Activated CD4-positive, CD25-positive, alpha-beta regulatory T cell treated with anti-CD3 and anti-CD28 coated beads, Interleukin-2, amount 50 U/mL, for 16 hours (primary cell): ENCODE results near the gene SNX19.

ENCODE experiments used
- DNase-seq: peaks from one replicate; pipeline ENCODE4 v3.0.0-alpha.2; 2020; ENCODE audit warnings: low read depth, low spot score

SNX19 gene

GRCh38 chr11:130846606-130847005, 69.7 kb downstream of the SNX19 start:
- no peak for DNase-seq

- DNase-seq: no peak
Observed at GRCh38 chr11:130842001-130842400, 74.3 kb downstream of the SNX19 start.

GRCh38 chr11:130840679-130841078, 75.6 kb downstream of the SNX19 start:
- no peak for DNase-seq

- DNase-seq: no peak
Observed at GRCh38 chr11:130839981-130840666, 76.2 kb downstream of the SNX19 start.

- DNase-seq: no peak
Observed at GRCh38 chr11:130837194-130837593, 79.1 kb downstream of the SNX19 start.

- no peak for DNase-seq
Observed at GRCh38 chr11:130834886-130835285, 81.4 kb downstream of the SNX19 start.

GRCh38 chr11:130832566-130833425, 83.5 kb downstream of the SNX19 start:
- DNase-seq: no peak

- no peak for DNase-seq
Observed at GRCh38 chr11:130831976-130832375, 84.3 kb downstream of the SNX19 start.

- no peak for DNase-seq
Observed at GRCh38 chr11:130831506-130831905, 84.8 kb downstream of the SNX19 start.

- DNase-seq: no peak
Observed at GRCh38 chr11:130830566-130830965, 85.7 kb downstream of the SNX19 start.

GRCh38 chr11:130829920-130830511, 86.3 kb downstream of the SNX19 start:
- no peak for DNase-seq

GRCh38 chr11:130828741-130829140, 87.5 kb downstream of the SNX19 start:
- no peak for DNase-seq

GRCh38 chr11:130827451-130828377, 88.6 kb downstream of the SNX19 start:
- no peak for DNase-seq

GRCh38 chr11:130826572-130826971, 89.7 kb downstream of the SNX19 start:
- no peak for DNase-seq

- no peak for DNase-seq
Observed at GRCh38 chr11:130825983-130826382, 90.3 kb downstream of the SNX19 start.

- DNase-seq: no peak
Observed at GRCh38 chr11:130825561-130825960, 90.7 kb downstream of the SNX19 start.
